ENCODE data around the gene GNG12. TPM values are rescaled to one million over a fixed set of nuclear protein-coding genes. Genes with fewer than 3 reads are reported as not detected.

Gene GNG12
- total and polyA plus RNA-seq, 11 donors = 7.7 to 80.2 (median 44.6) TPM

- no peaks in the 10 kb centered on the region for H3K27me3 ChIP-seq
- DNase-seq (no peak), ATAC-seq (no peak)
- H3K4me1 ChIP-seq = peaks cover 0 to 11% (median 5%) of the 10 kb centered on the region in 12 donors
- H3K27ac ChIP-seq = no peak overlapping the region
- no peak overlapping the region for H3K4me3 ChIP-seq
- intact Hi-C loops (cut with DNase I) = loop anchor here in 4 of 10 donors (5.0 to 10.0 kb wide), 4 partner anchors 68 to 310 kb away; no protein-coding TSS in a partner anchor
- no peaks in the 10 kb centered on the region for H3K9me3 ChIP-seq
- no peak for TF ChIP-seq POLR2A (IDR thresholded peaks at IDR 0.05)
- TF ChIP-seq, protein P1, sequence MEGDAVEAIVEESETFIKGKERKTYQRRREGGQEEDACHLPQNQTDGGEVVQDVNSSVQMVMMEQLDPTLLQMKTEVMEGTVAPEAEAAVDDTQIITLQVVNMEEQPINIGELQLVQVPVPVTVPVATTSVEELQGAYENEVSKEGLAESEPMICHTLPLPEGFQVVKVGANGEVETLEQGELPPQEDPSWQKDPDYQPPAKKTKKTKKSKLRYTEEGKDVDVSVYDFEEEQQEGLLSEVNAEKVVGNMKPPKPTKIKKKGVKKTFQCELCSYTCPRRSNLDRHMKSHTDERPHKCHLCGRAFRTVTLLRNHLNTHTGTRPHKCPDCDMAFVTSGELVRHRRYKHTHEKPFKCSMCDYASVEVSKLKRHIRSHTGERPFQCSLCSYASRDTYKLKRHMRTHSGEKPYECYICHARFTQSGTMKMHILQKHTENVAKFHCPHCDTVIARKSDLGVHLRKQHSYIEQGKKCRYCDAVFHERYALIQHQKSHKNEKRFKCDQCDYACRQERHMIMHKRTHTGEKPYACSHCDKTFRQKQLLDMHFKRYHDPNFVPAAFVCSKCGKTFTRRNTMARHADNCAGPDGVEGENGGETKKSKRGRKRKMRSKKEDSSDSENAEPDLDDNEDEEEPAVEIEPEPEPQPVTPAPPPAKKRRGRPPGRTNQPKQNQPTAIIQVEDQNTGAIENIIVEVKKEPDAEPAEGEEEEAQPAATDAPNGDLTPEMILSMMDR (IDR thresholded peaks at IDR 0.05) = no peak
- no peaks in the 10 kb centered on the region for H3K36me3 ChIP-seq
- 94 to 100% (median 94%) methylated on average over 1 of the region's 1 CpG for WGBS, 4 donors
Measured at GRCh38 chr1:67844988-67845387, 11.7 kb upstream of the GNG12 start.

GRCh38 chr1:67843746-67844145 is 10.5 kb upstream of the GNG12 start:
- Histone ChIP-seq H3K36me3 (no peaks in the 10 kb centered on the region), H3K4me3 (no peak overlapping the region), H3K27ac (no peak overlapping the region), H3K27me3 (no peaks in the 10 kb centered on the region), H3K9me3 (no peaks in the 10 kb centered on the region), H3K4me1 (peaks cover 0 to 17% (median 10%) of the 10 kb centered on the region in 12 donors)
- DNase-seq (no peak), ATAC-seq (peak in 1 of 4 donors; percentile 22)
- TF ChIP-seq, protein P1 (IDR thresholded peaks at IDR 0.05) = no peak
- TF ChIP-seq POLR2A (IDR thresholded peaks at IDR 0.05) = no peak
- intact Hi-C loops (cut with DNase I) = loop anchor here in 3 of 10 donors (5.0 to 10.0 kb wide), 3 partner anchors 66 to 309 kb away; no protein-coding TSS in a partner anchor

- Histone ChIP-seq H3K27ac (no peak overlapping the region), H3K9me3 (no peaks in the 10 kb centered on the region), H3K4me3 (no peak overlapping the region), H3K4me1 (peaks cover 0 to 19% (median 10%) of the 10 kb centered on the region in 12 donors), H3K27me3 (no peaks in the 10 kb centered on the region), H3K36me3 (no peaks in the 10 kb centered on the region)
- no peak for DNase-seq
- intact Hi-C loops (cut with DNase I) = loop anchor here in 3 of 10 donors (5.0 to 10.0 kb wide), 3 partner anchors 66 to 309 kb away; no protein-coding TSS in a partner anchor
- ATAC-seq = no peak
- WGBS, 4 donors = 69 to 79% (median 71%) methylated on average over 1 of the region's 1 CpG
- no peak for TF ChIP-seq POLR2A (IDR thresholded peaks at IDR 0.05)
- TF ChIP-seq, protein P1 (IDR thresholded peaks at IDR 0.05) = no peak
Measured at GRCh38 chr1:67843331-67843730, 10.1 kb upstream of the GNG12 start.

GRCh38 chr1:67840449-67840848 is 7.2 kb upstream of the GNG12 start:
- Histone ChIP-seq H3K9me3 (no peaks in the 10 kb centered on the region), H3K36me3 (no peaks in the 10 kb centered on the region), H3K4me3 (no peak overlapping the region), H3K27me3 (peaks cover 0 to 6% (median 0%) of the 10 kb centered on the region in 9 donors), H3K4me1 (peaks cover 0 to 20% (median 10%) of the 10 kb centered on the region in 12 donors), H3K27ac (no peak overlapping the region)
- DNase-seq = no peak
- intact Hi-C loops (cut with DNase I) = loop anchor here in 3 of 10 donors (5.0 to 10.0 kb wide), 3 partner anchors 63 to 306 kb away; no protein-coding TSS in a partner anchor
- ATAC-seq = peak in 3 of 4 donors; percentile 45 to 77 (median 55)
- WGBS, 4 donors = 18 to 60% (median 46%) methylated on average over 2 of the region's 2 CpGs
- TF ChIP-seq POLR2A (IDR thresholded peaks at IDR 0.05) = no peak
- TF ChIP-seq, protein P1 (IDR thresholded peaks at IDR 0.05) = no peak

Measured in heart left ventricle (tissue), 16 donors.